HEK293 (cell line): ENCODE measurements around the gene CSNK1G2.

Experiments used
- CTCF ChIA-PET: fragments of 350-600 bp; formaldehyde crosslinking; extraction: SDS; loops from one replicate; lab custom pipeline; 2021; ENCODE audit warnings: antibody characterized with exemption; lab: Yijun Ruan, JAX
- POLR2A ChIA-PET: fragments of 300-600 bp; formaldehyde crosslinking; extraction: SDS; loops from one replicate; lab custom pipeline; 2020; ENCODE audit warnings: antibody characterized with exemption, inconsistent platforms; lab: Yijun Ruan, JAX
- H3K27ac ChIP-seq: fragments of 200-500 bp; sonication (Bioruptor generic); 2 replicates; pipeline ENCODE4 v1.5.1; 2014; ENCODE audit warnings: low read depth, low read length, control low read depth, inconsistent platforms; ENCODE audit errors: extremely low read depth
- H3K36me3 ChIP-seq, 2 experiments: fragments of 200-500 bp in 1 of 2; sonication (Bioruptor generic) in 1 of 2; 1 replicate in 1 of 2; 2 replicates in 1 of 2; pipeline ENCODE4 v1.5.1; 2014 to 2017; ENCODE audit warnings: inconsistent platforms in 2 of 2, low read length in 2 of 2; ENCODE audit not compliant: control insufficient read depth in 2 of 2, insufficient read depth in 1 of 2
- H3K4me1 ChIP-seq: fragments of 200-500 bp; sonication (Bioruptor generic); 2 replicates; pipeline ENCODE4 v1.5.1; 2014; ENCODE audit warnings: mild to moderate bottlenecking, low read length, inconsistent platforms; ENCODE audit not compliant: control insufficient read depth, insufficient read depth
- H3K4me3 ChIP-seq: 2 replicates; pipeline ENCODE4 v1.5.1; 2011; ENCODE audit warnings: low read depth, mild to moderate bottlenecking, control low read depth, low read length, moderate library complexity
- H3K9me3 ChIP-seq: fragments of 200-500 bp; sonication (Bioruptor generic); 2 replicates; pipeline ENCODE4 v1.5.1; 2014; ENCODE audit warnings: low read depth, low read length, inconsistent platforms; ENCODE audit not compliant: control insufficient read depth, insufficient read depth
- EGR2 ChIP-seq: fragments of 450-650 bp; formaldehyde crosslinking; IDR thresholded peaks from 2 replicates; pipeline ENCODE4 v1.5.1; 2016; ENCODE audit warnings: low read depth, missing biosample characterization, missing genetic modification characterization
- GFI1B ChIP-seq: fragments of 450-650 bp; formaldehyde crosslinking; IDR thresholded peaks from 2 replicates; pipeline ENCODE4 v1.5.1; 2016; ENCODE audit warnings: missing biosample characterization, missing genetic modification characterization
- GLIS2 ChIP-seq: fragments of 450-650 bp; formaldehyde crosslinking; IDR thresholded peaks from 2 replicates; pipeline ENCODE4 v1.5.1; 2016; ENCODE audit warnings: missing biosample characterization, missing genetic modification characterization
- HIC1 ChIP-seq: fragments of 450-650 bp; formaldehyde crosslinking; IDR thresholded peaks from 2 replicates; pipeline ENCODE4 v1.5.1; 2016; ENCODE audit warnings: missing biosample characterization, missing genetic modification characterization
- KLF1 ChIP-seq: fragments of 450-650 bp; formaldehyde crosslinking; IDR thresholded peaks from 2 replicates; pipeline ENCODE4 v1.5.1; 2016; ENCODE audit warnings: missing biosample characterization, missing genetic modification characterization
- ZBTB6 ChIP-seq: fragments of 450-650 bp; formaldehyde crosslinking; IDR thresholded peaks from 2 replicates; pipeline ENCODE4 v1.5.1; 2017; ENCODE audit warnings: missing biosample characterization, missing genetic modification characterization
- ZFHX2 ChIP-seq: fragments of 450-650 bp; formaldehyde crosslinking; conservative IDR thresholded peaks from 2 replicates; pipeline ENCODE4 v1.5.1; 2016; ENCODE audit warnings: missing biosample characterization, missing genetic modification characterization
- ZIC2 ChIP-seq: fragments of 450-650 bp; formaldehyde crosslinking; IDR thresholded peaks from 2 replicates; pipeline ENCODE4 v1.5.1; 2016; ENCODE audit warnings: missing biosample characterization, missing genetic modification characterization
- ZNF10 ChIP-seq: fragments of 450-650 bp; formaldehyde crosslinking; IDR thresholded peaks from 2 replicates; pipeline ENCODE4 v1.5.1; 2017; ENCODE audit warnings: missing biosample characterization, missing genetic modification characterization
- ZNF26 ChIP-seq: fragments of 450-650 bp; formaldehyde crosslinking; IDR thresholded peaks from 2 replicates; pipeline ENCODE4 v1.5.1; 2016; ENCODE audit warnings: missing biosample characterization, missing genetic modification characterization
- ZNF394 ChIP-seq: fragments of 450-650 bp; formaldehyde crosslinking; IDR thresholded peaks from 2 replicates; pipeline ENCODE4 v1.5.1; 2016; ENCODE audit warnings: missing biosample characterization, missing genetic modification characterization, mild to moderate bottlenecking, moderate library complexity, borderline replicate concordance
- ZNF585B ChIP-seq: fragments of 450-650 bp; formaldehyde crosslinking; IDR thresholded peaks from 2 replicates; pipeline ENCODE4 v1.5.1; 2016; ENCODE audit warnings: missing biosample characterization, missing genetic modification characterization
- ZNF623 ChIP-seq: fragments of 450-650 bp; formaldehyde crosslinking; IDR thresholded peaks from 2 replicates; pipeline ENCODE4 v1.5.1; 2016; ENCODE audit warnings: missing biosample characterization, missing genetic modification characterization
- ZNF776 ChIP-seq: fragments of 450-650 bp; formaldehyde crosslinking; IDR thresholded peaks from 2 replicates; pipeline ENCODE4 v1.5.0; 2017; ENCODE audit warnings: missing biosample characterization, missing genetic modification characterization, borderline replicate concordance

The CSNK1G2 gene

GRCh38 chr19:1911098-1911497 lies 29.9 kb upstream of the CSNK1G2 start (continued):
- no peak for TF ChIP-seq ZNF26

- ChIA-PET POLR2A (no interaction called here), CTCF (interaction anchor here (0.5 to 0.7 kb wide), 3 partner anchors 25 to 645 kb away, joined by 3 read pairs; no protein-coding TSS in a partner anchor)
- peaks cover 0 to 55% of the 10 kb centered on the region in 2 experiments; a peak in 2 of 3 replicates for H3K36me3 ChIP-seq
Observed at GRCh38 chr19:1911995-1912394, 29.0 kb upstream of the CSNK1G2 start.

GRCh38 chr19:1912760-1913505 lies 28.0 kb upstream of the CSNK1G2 start:
- Histone ChIP-seq H3K4me1 (peaks cover 10% of the 10 kb centered on the region), H3K36me3 (peaks cover 0 to 55% of the 10 kb centered on the region in 2 experiments; a peak in 2 of 3 replicates)
- TF ChIP-seq HIC1 (tag by site-specific recombination) (0 out of 2 replicates have a peak, but pooled peaks have one; percentile 14), ZNF394 (tag by site-specific recombination) (no peak)
- TF ChIP-seq, all 188 proteins: peak for 1
- CTCF ChIA-PET = no interaction called here
- Histone ChIP-seq H3K4me3 (no peak overlapping the region), H3K27ac (no peak overlapping the region), H3K9me3 (no peaks in the 10 kb centered on the region)
- POLR2A ChIA-PET = no interaction called here

More at GRCh38 chr19:1911995-1912394, 29.0 kb upstream of the CSNK1G2 start:
- TF ChIP-seq ZNF10 (tag by site-specific recombination) (no peak), ZBTB6 (peak; percentile 64; the same call in 1 of the 2 replicates), KLF1 (tag by site-specific recombination) (peak; percentile 98)
- Histone ChIP-seq H3K4me1 (peaks cover 12% of the 10 kb centered on the region), H3K9me3 (no peaks in the 10 kb centered on the region), H3K4me3 (no peak overlapping the region), H3K27ac (no peak overlapping the region)

- Histone ChIP-seq H3K4me3 (no peak overlapping the region), H3K36me3 (peaks cover 0 to 59% of the 10 kb centered on the region in 2 experiments; a peak in 2 of 3 replicates), H3K27ac (no peak overlapping the region), H3K4me1 (peaks cover 9% of the 10 kb centered on the region), H3K9me3 (no peaks in the 10 kb centered on the region)
- POLR2A ChIA-PET = interaction anchor here (0.9 to 1.1 kb wide), 2 partner anchors 23 to 25 kb away, joined by 3 read pairs; no protein-coding TSS in a partner anchor
- TF ChIP-seq KLF1 (tag by site-specific recombination) (peak; percentile 94), HIC1 (tag by site-specific recombination) (0 out of 2 replicates have a peak, but pooled peaks have one; percentile 13), ZFHX2 (tag by site-specific recombination) (peak; percentile 74), ZNF585B (no peak), GLIS2 (tag by site-specific recombination) (0 out of 2 replicates have a peak, but pooled peaks have one; percentile 15), EGR2 (tag by site-specific recombination) (peak; percentile 71), GFI1B (tag by site-specific recombination) (no peak), ZNF623 (tag by site-specific recombination) (no peak), ZIC2 (peak; percentile 54), ZNF776 (tag by site-specific recombination) (no peak)
- CTCF ChIA-PET = no interaction called here
Observed at GRCh38 chr19:1913781-1914577, 27.0 kb upstream of the CSNK1G2 start.
